GM21360 (cell line): ENCODE measurements around the gene RXYLT1.

Experiments used
- ATAC-seq: cut with Tn5 transposase; IDR thresholded peaks from one replicate; pipeline ENCODE4 v1.9.1; 2021; ENCODE audit warnings: mild to moderate bottlenecking, moderate library complexity; ENCODE audit not compliant: unreplicated experiment

The RXYLT1 gene

GRCh38 chr12:63802012-63802608 lies 22.4 kb downstream of the RXYLT1 start:
- ATAC-seq, result peak; percentile 72

- no peak for ATAC-seq
Measured at GRCh38 chr12:63804746-63805145, 25.0 kb downstream of the RXYLT1 start.

GRCh38 chr12:63805704-63806672 lies 26.3 kb downstream of the RXYLT1 start:
- ATAC-seq, result no peak

- ATAC-seq, result no peak
Measured at GRCh38 chr12:63808631-63809030, 28.9 kb downstream of the RXYLT1 start.

- no peak for ATAC-seq
Measured at GRCh38 chr12:63809566-63809965, 29.9 kb downstream of the RXYLT1 start.

- ATAC-seq, result no peak
Measured at GRCh38 chr12:63811334-63811733, 31.6 kb downstream of the RXYLT1 start.

- no peak for ATAC-seq
Measured at GRCh38 chr12:63811755-63812154, 32.0 kb downstream of the RXYLT1 start.

GRCh38 chr12:63814146-63814772 lies 34.5 kb downstream of the RXYLT1 start:
- peak; percentile 30 for ATAC-seq

- ATAC-seq, result no peak
Measured at GRCh38 chr12:63815482-63815852, 35.8 kb downstream of the RXYLT1 start.

GRCh38 chr12:63816031-63816430 lies 36.3 kb downstream of the RXYLT1 start:
- ATAC-seq, result no peak

- no peak for ATAC-seq
Measured at GRCh38 chr12:63820427-63820826, 40.7 kb downstream of the RXYLT1 start.

GRCh38 chr12:63821781-63822251 lies 42.1 kb downstream of the RXYLT1 start:
- ATAC-seq, result no peak

- no peak for ATAC-seq
Measured at GRCh38 chr12:63822352-63822751, 42.6 kb downstream of the RXYLT1 start.

GRCh38 chr12:63823040-63823439 lies 43.3 kb downstream of the RXYLT1 start:
- ATAC-seq, result no peak

GRCh38 chr12:63826006-63826585 lies 46.4 kb downstream of the RXYLT1 start:
- ATAC-seq, result peak; percentile 87

GRCh38 chr12:63828867-63829266 lies 49.2 kb downstream of the RXYLT1 start:
- ATAC-seq, result no peak

- no peak for ATAC-seq
Measured at GRCh38 chr12:63836046-63836445, 56.3 kb downstream of the RXYLT1 start.

- no peak for ATAC-seq
Measured at GRCh38 chr12:63836936-63837335, 57.2 kb downstream of the RXYLT1 start.

GRCh38 chr12:63838411-63838810 lies 58.7 kb downstream of the RXYLT1 start:
- ATAC-seq, result no peak

GRCh38 chr12:63841011-63841410 lies 61.3 kb downstream of the RXYLT1 start:
- no peak for ATAC-seq

- ATAC-seq, result no peak
Measured at GRCh38 chr12:63841571-63841970, 61.9 kb downstream of the RXYLT1 start.
